GM19193 (cell line): ENCODE data around the gene CACNA2D3.

Experiments
- POLR2A ChIP-seq: IDR thresholded peaks from 4 replicates; pipeline ENCODE4 v1.6.1; 2011; ENCODE audit not compliant: insufficient read depth, insufficient read length; ENCODE audit errors: extremely low read depth

Gene CACNA2D3

DNA sequence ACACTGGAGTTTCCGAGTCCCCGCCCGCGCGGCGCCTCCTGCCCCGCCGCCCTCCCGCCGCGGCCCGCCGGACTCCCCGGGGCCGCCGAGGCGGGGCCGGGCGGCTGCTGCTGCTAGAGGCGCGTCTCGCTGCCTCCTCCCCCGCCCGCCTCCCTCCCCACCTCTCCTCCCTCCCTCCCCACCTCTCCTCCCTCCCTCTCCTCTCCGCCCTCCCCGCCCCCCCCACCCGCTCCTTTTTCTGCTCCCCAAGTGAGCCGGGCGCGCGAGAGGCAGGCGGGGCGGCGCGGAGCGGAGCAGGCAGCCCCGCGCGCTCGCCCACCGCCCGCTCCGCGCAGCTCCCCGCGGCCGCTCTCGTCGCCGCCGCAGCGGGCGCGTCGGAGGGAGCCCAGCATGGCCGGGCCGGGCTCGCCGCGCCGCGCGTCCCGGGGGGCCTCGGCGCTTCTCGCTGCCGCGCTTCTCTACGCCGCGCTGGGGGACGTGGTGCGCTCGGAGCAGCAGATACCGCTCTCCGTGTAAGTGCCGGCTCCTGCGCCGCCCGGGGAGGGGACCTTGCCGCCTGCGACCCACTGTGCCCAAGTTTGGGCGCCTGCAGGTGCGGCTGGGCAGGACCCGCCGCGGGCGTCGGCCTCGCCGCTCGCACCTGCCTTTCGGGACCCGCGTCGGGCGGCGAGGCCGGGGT lies at the start of gene CACNA2D3:
CACNA2D3 (plus strand) TSS at position 229 of the 679 bp plus-strand sequence.
- TF ChIP-seq POLR2A, result no peak

DNA sequence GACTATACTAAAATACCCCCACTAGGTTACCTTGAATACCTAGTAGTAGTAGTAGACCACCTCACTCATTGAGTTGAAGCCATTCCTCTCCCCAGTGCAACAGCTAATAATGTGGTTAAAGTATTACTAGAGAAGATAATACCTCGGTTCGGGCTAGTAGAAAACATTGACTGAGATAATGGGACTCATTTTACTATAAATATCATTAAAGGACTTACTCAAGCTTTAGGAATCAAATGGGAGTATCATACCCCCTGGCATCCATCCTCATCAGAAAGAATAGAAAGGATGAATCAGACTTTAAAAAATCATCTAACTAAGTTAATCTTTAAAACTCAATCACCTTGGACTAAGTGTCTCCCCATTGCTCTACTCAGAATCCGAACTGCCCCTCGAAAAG lies 49.0 kb upstream of the CACNA2D3 start:
- no peak for TF ChIP-seq POLR2A

DNA sequence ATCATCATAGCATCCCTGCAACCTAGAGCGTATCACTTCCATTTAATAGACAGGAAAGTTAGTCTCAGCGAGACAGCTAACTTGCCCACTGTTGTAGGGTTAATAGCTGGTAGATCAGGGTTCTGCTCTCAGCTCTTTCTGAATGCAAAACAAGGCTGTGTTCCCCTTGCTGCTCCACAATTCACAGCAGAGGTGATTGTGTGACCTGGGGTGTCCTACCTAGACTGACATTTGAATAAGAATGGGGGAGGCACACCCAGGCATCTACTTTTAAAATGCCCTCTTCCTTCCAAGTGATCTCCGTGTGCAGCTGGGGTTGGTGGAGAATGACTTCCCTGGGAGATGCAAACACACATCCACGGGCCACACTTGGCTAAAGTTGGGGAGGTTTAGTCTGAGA lies 43.0 kb upstream of the CACNA2D3 start:
- TF ChIP-seq POLR2A, result no peak

DNA sequence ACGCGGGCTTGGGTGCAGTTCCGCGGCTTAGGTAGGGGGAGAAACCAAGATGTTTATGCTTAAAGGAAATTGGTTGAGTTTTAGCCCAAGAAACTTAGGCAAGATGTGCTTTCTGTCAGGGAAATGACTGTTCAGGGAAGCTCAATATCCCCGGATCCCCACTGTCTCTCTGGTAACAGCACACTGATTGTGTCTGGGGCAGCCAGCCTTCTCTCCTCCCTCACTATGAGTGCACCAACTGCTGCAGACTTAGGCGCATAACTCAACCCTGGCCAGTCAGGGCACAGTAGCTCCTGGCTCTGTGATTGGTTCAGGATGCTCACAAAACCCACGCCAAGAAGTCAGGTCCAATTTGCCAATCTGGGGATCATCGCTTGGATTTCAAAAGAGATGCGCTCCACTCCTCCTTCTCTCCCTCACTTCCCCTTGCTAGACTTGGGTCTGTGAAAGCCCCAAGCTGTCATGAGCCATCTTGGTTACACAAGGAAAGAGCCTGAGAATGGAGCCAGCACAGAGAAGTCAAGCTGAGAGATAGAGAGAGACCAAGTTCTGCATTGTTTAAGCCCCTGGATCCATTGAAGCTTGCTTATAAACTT lies 42.5 kb upstream of the CACNA2D3 start:
- no peak for TF ChIP-seq POLR2A

DNA sequence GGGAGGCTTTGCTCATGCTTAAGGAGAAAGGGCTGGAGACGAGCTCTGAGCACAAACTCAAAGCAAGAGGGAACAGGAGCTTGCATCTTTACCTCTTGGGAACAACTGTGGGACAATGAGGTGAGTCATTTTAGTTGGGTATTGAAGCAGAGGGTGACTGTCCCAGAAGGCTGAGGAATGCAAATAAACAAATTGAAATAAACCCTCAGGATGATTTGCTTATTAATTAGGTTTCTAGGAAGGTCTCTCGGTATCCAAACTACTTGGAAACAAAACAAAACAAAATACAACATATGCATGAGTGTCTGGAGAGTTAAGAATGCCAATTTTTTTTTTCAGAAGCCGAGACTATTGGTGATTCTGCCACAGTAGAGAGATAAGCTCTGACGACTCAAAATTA lies 38.4 kb upstream of the CACNA2D3 start:
- no peak for TF ChIP-seq POLR2A

DNA sequence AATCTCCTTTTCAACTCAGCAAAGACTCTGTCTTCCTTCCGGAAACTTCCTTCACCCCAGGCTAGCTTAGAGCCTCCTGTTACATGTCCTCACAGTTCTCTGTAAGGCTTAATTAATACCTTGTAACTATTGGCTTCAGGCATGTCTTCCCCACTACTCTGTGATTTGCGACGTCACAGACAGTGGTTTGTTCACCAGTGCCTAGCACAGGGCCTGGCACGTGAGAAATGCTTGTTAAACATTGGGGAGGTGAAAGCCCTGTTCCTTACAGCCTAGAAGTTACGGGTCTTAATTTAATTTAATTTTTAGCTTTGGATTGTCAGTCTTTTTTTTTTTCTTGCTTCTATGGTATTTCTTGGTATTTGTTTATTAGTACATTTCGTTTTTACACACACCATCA lies 36.4 kb upstream of the CACNA2D3 start:
- TF ChIP-seq POLR2A, result no peak

DNA sequence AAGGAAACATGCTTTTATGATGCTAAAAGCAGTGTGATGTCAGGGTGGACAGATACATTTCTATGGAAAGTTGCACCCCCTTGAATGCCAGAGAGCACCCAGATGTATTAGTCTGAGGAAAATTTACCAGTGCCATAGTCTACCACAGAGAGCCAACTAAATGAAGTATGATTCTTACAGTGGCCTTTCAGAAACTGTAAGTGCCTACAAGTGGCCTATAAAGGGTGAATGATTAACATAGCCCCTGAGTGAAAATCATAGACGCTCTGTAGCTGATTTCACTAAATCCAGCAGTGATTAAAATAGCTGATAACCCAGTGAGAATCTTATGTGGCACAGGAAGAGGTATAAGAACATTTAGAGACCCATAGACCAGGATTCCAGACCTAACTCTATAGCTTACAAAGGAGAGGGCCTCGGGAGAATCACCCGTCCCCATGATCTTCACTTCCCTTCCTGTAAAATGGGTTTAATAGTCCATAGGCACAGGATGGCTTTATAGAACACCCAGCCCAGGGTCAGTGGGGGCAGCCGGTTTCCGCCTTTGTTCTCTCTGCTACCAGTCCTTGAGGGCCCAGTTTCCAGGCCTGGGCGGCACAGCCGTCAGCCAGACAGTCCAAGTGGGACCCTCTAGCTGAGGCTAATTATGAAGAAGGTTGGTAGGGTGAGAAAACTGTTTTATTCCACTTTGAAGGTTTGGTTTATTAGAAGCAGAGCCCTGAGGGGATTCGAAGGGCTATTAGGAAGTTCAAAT lies 35.5 kb upstream of the CACNA2D3 start:
- TF ChIP-seq POLR2A, result no peak

DNA sequence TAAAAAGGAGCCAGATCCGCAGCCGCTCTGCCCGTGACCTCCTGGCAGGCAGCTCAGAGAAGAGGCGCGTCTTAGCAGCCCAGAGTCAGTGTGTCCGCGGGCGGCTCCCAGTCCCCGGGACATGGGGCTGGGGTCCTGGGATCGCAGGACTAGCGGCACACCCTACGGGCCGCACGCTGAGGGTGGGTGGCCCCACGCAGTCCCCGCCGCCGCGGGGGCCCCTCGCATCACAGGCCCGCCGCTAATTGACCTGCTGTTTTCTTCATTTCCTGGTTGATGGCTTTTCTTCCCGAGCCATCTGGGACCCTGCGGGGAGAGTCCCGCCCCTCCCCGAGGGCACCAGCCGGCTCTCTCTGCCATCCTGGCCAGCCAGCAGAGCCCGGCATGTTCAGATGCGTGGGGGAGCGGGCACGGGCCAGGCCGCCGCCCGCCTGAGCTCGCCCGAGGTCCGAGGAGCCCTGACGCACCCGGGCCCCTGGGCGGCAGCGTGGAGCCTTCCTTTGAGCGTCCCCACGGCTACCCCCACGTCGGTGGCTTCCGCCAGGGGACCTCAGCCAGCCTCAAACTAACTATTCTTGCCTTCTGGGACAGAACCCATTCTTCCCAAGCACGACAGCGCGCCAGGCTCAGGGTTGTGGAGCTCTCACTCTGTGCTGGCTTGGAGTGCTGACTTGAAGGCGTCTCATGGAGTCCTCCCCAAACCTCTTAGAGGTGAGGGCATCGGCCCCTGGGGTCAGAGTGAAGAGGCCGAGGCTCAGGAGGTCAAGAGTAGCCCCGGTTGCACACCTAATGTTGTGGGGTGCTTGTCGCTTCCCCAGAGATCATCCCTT lies 34.6 kb upstream of the CACNA2D3 start:
- no peak for TF ChIP-seq POLR2A

DNA sequence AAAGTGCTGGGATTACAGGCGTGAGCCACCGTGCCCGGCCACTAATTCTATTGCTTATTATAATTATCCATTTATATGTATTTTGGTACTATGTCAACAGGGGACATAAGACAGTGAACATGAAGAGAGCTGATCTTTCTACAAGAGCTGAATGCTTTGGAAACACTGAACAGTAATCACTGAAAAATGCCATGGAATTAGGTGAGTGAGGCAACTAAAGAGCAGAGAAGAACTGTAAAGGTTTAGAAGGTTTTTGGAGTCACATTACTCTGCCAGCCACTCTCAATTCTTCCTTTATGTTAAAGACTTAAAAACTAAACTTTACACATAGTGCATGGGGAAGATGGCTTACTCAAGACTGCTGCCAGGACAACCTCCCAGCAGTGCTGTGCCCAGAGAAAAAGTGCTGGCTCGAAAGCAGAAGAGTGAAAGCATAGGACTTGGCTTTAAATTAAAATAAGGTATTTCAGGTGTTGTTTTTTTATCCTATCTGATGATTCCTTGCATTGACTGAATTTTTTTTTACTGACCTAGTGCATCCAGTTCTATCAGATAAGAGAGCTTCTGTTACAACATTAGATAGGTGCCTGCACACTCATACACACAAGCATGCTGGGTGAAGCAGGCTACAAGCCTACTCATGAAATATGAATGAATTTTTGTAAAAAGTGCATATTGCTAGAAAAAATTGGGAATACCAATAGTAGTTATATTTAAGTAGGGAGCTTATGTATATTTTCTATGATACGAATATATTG lies 28.7 kb upstream of the CACNA2D3 start:
- no peak for TF ChIP-seq POLR2A

DNA sequence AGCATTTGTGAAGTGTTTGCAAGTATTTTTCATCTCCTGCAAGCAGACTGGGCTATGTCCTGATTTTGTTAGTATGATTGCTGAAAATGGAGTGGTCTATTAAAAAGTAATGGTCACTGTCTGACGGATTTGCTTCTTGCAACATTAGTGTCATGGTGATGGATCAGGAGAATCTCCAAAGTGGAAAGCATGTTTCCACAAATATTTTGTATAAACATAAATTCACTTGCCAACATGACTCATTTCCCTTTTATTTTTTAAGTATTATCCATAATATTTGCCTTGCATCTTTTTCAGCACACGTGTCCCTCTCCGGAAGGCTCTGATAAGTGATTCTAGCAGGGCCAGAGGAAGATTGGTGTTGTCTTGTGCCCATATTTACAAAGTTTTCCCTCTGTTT lies 27.4 kb upstream of the CACNA2D3 start:
- TF ChIP-seq POLR2A, result no peak

DNA sequence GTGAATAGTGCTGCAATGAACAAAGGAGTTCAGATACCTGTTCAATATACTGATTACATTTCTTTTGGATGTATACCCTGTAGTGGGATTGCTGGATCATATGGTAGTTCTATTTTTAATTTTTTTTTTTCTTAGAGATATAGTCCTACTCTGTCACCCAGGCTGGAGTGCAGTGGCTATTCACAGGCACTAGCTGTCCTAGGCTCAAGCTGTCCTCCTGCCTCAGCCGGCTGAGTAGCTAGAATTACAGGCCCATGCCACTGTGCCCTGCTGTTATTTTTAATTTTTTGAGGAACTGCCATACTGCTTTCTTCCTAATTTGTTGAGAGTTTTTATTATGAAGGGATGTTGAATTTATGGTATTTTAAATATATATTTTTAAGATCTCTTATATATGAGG lies 23.0 kb upstream of the CACNA2D3 start:
- no peak for TF ChIP-seq POLR2A

DNA sequence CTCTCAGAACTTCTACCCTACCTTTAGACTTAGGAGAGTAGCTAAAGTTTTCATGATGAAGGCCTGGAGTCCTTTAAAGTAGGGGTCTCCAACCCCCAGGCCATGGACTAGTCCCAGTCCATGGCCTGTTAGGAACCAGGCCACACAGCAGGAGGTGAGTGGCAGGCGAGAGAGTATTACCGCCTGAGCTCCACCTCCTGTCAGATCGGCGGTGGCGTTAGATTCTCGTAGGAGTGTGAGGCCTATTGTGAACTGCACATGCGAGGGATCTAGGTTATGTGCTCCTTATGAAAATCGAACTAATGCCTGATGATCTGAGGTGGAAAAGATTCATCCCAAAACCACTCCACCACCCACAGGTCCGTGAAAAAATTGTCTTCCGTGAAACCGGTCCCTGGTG lies 18.3 kb upstream of the CACNA2D3 start:
- no peak for TF ChIP-seq POLR2A

DNA sequence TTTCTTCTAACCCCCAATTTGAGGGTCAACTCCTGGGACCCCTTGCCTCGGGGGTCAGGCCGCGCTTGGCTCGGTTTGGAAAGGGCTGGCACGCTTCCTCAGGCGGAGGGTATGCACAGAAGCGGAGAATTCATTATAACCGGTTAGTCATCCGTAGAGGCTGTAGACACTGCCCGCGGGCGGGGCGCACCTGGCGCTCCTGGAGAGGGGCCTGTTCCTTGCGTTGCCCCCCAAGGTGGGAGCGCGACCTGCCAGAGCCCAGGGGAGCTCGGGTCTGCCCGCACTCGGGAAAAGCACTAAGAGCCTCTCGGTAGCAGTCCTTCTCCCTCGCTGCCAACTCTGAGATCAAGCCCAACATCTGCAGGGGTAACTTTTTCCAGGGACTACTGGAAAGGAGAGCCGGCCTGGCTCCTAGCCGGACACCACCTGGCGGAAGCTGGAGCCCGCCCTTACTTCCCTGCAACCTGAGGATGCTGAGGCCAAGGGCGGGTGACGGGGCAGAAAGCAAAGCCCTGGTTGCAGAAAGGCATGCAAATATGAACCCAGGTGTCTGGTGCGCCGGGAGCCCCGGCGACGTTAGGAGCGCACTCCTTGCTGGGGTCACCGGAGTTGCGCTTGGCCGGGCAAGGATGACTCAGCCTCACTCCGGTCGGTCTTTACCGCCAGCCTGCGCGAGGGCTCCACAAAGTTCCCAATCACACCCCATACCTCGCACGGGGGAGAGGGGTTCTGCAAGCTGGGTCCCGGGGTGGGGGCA lies 1.5 kb upstream of the CACNA2D3 start:
- no peak for TF ChIP-seq POLR2A
